H1 (cell line): ENCODE measurements around the gene SMARCA2.
"Not testable (repeated sequence)": the region's sequence is repeated elsewhere in the genome, so short reads cannot be mapped to it uniquely, and the experiment has no call there.

Experiments
- CBX5 ChIP-seq: fragments of 300-800, 300-1000 bp; sonication (generic); IDR thresholded peaks from 2 replicates; pipeline ENCODE4 v1.7.1; 2016; ENCODE audit warnings: antibody characterized with exemption, low read length, low read depth
- CBX8 ChIP-seq: fragments of 300-800, 300-1000 bp; sonication (generic); IDR thresholded peaks from 2 replicates; pipeline ENCODE4 v1.7.1; 2016; ENCODE audit warnings: low read depth, low read length, borderline replicate concordance
- CREB1 ChIP-seq: IDR thresholded peaks from 2 replicates; pipeline ENCODE4 v1.6.1; 2012; ENCODE audit warnings: inconsistent platforms
- CTCF ChIP-seq, 3 experiments: IDR thresholded peaks; 1 replicate in 2 of 3; 2 replicates in 1 of 3; pipeline versions ENCODE4 v1.5.1 to v1.6.1; 2011; ENCODE audit warnings: low read length in 3 of 3, mild to moderate bottlenecking in 3 of 3, inconsistent platforms in 2 of 3, low read depth in 1 of 3, moderate library complexity in 1 of 3; ENCODE audit not compliant: insufficient read depth in 1 of 3; ENCODE audit errors: control extremely low read depth in 1 of 3
- HDAC2 ChIP-seq, 2 experiments: fragments of 300-600 bp in 1 of 2; sonication (generic) in 1 of 2; IDR thresholded peaks; 2 replicates each; pipeline ENCODE4 v1.6.1; 2011 to 2012; ENCODE audit warnings: low read depth in 2 of 2, low read length in 2 of 2, mild to moderate bottlenecking in 2 of 2, moderate library complexity in 2 of 2, borderline replicate concordance in 1 of 2, inconsistent platforms in 1 of 2
- JUN ChIP-seq: IDR thresholded peaks from 2 replicates; pipeline ENCODE4 v1.6.1; 2011; ENCODE audit warnings: low read depth, mild to moderate bottlenecking, improper control_type of control experiment, low read length
- KDM1A ChIP-seq: fragments of 200-600, 300-600 bp; sonication (generic); IDR thresholded peaks from 2 replicates; pipeline ENCODE4 v1.7.1; 2016; ENCODE audit warnings: mild to moderate bottlenecking, low read length, borderline replicate concordance
- POLR2A ChIP-seq, 2 experiments: IDR thresholded peaks; 1 replicate in 1 of 2; 2 replicates in 1 of 2; pipeline ENCODE4 v1.6.1; 2011; ENCODE audit warnings: low read depth in 2 of 2, low read length in 2 of 2, mild to moderate bottlenecking in 2 of 2; ENCODE audit errors: control extremely low read depth in 1 of 2
- RFX5 ChIP-seq: IDR thresholded peaks from 2 replicates; pipeline ENCODE4 v1.6.1; 2011; ENCODE audit warnings: low read depth, low read length, improper control_type of control experiment, borderline replicate concordance
- SIX5 ChIP-seq: IDR thresholded peaks from 2 replicates; pipeline ENCODE4 v1.6.1; 2011; ENCODE audit warnings: mild to moderate bottlenecking, low read depth, low read length
- TCF12 ChIP-seq: IDR thresholded peaks from 2 replicates; pipeline ENCODE4 v1.6.1; 2011; ENCODE audit warnings: low read depth, mild to moderate bottlenecking, low read length
- USF2 ChIP-seq: IDR thresholded peaks from 2 replicates; pipeline ENCODE4 v1.6.1; 2011; ENCODE audit warnings: low read length, improper control_type of control experiment

GRCh38 chr9:2146700-2147099 is 131.6 kb downstream of the SMARCA2 start:
- TF ChIP-seq RFX5; USF2; CREB1; CBX5; CBX8; TCF12; KDM1A; HDAC2 (IDR thresholded peaks at IDR 0.05; ENCODE audit: borderline replicate concordance in 1 of 2, low read depth in 2 of 2, low read length in 2 of 2); JUN; SIX5; POLR2A (IDR thresholded peaks at IDR 0.05; ENCODE audit: control extremely low read depth in 1 of 2, low read depth in 2 of 2, low read length in 2 of 2): not testable (repeated sequence)
- TF ChIP-seq CTCF (IDR thresholded peaks at IDR 0.05; ENCODE audit: control extremely low read depth in 1 of 3, insufficient read depth in 1 of 3, low read depth in 1 of 3, low read length in 3 of 3): peak; percentile 35 to 61 (median 44); a peak in 3 of 4 replicates
